ENCODE data around the gene ADAMTS6. TPM values are rescaled to one million over a fixed set of nuclear protein-coding genes. Genes with fewer than 3 reads are reported as not detected.

ADAMTS6 gene
- total RNA-seq, 1 experiment from 2014 or later: 2.8 TPM

DNA sequence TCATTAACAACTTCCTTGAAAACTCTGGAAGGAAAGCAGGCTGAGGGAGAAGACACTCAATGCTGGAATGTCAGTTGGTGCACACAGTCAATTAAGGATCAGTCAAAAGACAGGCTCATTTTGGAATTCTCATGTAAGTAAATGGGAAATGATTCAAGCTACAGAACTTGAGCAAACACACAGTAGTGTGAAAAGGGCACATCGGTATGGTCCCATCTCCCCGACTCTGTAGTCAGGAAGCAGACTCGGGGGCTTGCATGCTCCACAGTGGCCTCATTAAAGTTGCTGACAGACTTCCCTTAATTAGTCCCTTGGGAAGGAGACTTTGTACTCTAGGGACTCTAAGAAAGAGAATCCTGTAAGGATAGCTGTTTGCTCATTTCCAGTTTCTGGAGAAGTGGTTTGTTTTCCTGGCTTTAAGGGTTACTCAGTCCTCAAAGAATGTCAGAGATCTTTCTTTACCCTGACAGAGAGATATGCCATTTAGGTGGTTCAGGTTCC is 339.2 kb downstream of the ADAMTS6 start:
- H3K4me3 Mint-ChIP-seq: peak overlapping the region; percentile 44
- peak overlapping the region; percentile 93 for H3K27ac Mint-ChIP-seq
- POLR2A ChIA-PET: interaction anchor here (0.8 kb wide), 1 partner anchor 39 kb away, joined by 3 read pairs; no protein-coding TSS in a partner anchor
- DNase-seq (ENCODE audit: low spot score): no peak
- peak; percentile 89 for ATAC-seq
- peaks cover 12% of the 10 kb centered on the region for H3K9me3 Mint-ChIP-seq
- peaks cover 42% of the 10 kb centered on the region for H3K4me1 Mint-ChIP-seq
- TF ChIP-seq TEAD1 (CRISPR knock-in tag; IDR thresholded peaks at IDR 0.05): peak; percentile 72
- no peak for TF ChIP-seq FOXP1 (CRISPR knock-in tag; IDR thresholded peaks at IDR 0.05; ENCODE audit: borderline replicate concordance)
- TF ChIP-seq FOXP4 (CRISPR knock-in tag; IDR thresholded peaks at IDR 0.05): no peak
- no peak for TF ChIP-seq MXD4 (CRISPR knock-in tag; IDR thresholded peaks at IDR 0.05; ENCODE audit: borderline replicate concordance)
- TF ChIP-seq, protein P1, sequence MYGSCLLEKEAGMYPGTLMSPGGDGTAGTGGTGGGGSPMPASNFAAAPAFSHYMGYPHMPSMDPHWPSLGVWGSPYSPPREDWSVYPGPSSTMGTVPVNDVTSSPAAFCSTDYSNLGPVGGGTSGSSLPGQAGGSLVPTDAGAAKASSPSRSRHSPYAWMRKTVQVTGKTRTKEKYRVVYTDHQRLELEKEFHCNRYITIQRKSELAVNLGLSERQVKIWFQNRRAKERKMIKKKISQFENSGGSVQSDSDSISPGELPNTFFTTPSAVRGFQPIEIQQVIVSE (CRISPR knock-in tag; IDR thresholded peaks at IDR 0.05; ENCODE audit: borderline replicate concordance): no peak
- TF ChIP-seq, protein P2, sequence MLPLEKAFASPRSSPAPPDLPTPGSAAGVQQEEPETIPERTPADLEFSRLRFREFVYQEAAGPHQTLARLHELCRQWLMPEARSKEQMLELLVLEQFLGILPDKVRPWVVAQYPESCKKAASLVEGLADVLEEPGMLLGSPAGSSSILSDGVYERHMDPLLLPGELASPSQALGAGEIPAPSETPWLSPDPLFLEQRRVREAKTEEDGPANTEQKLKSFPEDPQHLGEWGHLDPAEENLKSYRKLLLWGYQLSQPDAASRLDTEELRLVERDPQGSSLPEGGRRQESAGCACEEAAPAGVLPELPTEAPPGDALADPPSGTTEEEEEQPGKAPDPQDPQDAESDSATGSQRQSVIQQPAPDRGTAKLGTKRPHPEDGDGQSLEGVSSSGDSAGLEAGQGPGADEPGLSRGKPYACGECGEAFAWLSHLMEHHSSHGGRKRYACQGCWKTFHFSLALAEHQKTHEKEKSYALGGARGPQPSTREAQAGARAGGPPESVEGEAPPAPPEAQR (CRISPR knock-in tag; IDR thresholded peaks at IDR 0.05): no peak
- TF ChIP-seq, protein P3, sequence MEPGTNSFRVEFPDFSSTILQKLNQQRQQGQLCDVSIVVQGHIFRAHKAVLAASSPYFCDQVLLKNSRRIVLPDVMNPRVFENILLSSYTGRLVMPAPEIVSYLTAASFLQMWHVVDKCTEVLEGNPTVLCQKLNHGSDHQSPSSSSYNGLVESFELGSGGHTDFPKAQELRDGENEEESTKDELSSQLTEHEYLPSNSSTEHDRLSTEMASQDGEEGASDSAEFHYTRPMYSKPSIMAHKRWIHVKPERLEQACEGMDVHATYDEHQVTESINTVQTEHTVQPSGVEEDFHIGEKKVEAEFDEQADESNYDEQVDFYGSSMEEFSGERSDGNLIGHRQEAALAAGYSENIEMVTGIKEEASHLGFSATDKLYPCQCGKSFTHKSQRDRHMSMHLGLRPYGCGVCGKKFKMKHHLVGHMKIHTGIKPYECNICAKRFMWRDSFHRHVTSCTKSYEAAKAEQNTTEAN (CRISPR knock-in tag; IDR thresholded peaks at IDR 0.05): no peak
- TF ChIP-seq FOXJ3 (CRISPR knock-in tag; IDR thresholded peaks at IDR 0.05; ENCODE audit: borderline replicate concordance): no peak
- no peak for TF ChIP-seq FOXK1 (CRISPR knock-in tag; IDR thresholded peaks at IDR 0.05)
- TF ChIP-seq SOX15 (CRISPR knock-in tag; IDR thresholded peaks at IDR 0.05): no peak
- TF ChIP-seq HMGA2 (CRISPR knock-in tag; IDR thresholded peaks at IDR 0.05): no peak
- no peak for TF ChIP-seq ARID4B (CRISPR knock-in tag; IDR thresholded peaks at IDR 0.05; ENCODE audit: borderline replicate concordance)
- no peak for TF ChIP-seq ZNF232 (CRISPR knock-in tag; IDR thresholded peaks at IDR 0.05)
- TF ChIP-seq, protein P4, sequence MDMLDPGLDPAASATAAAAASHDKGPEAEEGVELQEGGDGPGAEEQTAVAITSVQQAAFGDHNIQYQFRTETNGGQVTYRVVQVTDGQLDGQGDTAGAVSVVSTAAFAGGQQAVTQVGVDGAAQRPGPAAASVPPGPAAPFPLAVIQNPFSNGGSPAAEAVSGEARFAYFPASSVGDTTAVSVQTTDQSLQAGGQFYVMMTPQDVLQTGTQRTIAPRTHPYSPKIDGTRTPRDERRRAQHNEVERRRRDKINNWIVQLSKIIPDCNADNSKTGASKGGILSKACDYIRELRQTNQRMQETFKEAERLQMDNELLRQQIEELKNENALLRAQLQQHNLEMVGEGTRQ (CRISPR knock-in tag; IDR thresholded peaks at IDR 0.05): no peak
- no peak for TF ChIP-seq ZNF416 (CRISPR knock-in tag; IDR thresholded peaks at IDR 0.05)
- peak; percentile 95 for TF ChIP-seq ZNF121 (CRISPR knock-in tag; IDR thresholded peaks at IDR 0.05)
- no peak for TF ChIP-seq CREM (CRISPR knock-in tag; IDR thresholded peaks at IDR 0.05)
- TF ChIP-seq ETV6 (CRISPR knock-in tag; IDR thresholded peaks at IDR 0.05): 0 out of 2 replicates have a peak, but pooled peaks have one; percentile 34
- H3K36me3 Mint-ChIP-seq: peaks cover 7% of the 10 kb centered on the region
- H3K27me3 Mint-ChIP-seq (ENCODE audit: low read depth): peaks cover 57% of the 10 kb centered on the region
- CTCF ChIA-PET: interaction anchor here (0.8 to 1.2 kb wide), 2 partner anchors 16 to 341 kb away, joined by 3 to 4 read pairs; no protein-coding TSS in a partner anchor
